ENCODE results near the gene CDH18. TPM values are rescaled to one million over a fixed set of nuclear protein-coding genes. Genes with fewer than 3 reads are reported as not detected.

Gene CDH18
- total RNA-seq, 1 experiment from 2014 or later, result not detected

DNA sequence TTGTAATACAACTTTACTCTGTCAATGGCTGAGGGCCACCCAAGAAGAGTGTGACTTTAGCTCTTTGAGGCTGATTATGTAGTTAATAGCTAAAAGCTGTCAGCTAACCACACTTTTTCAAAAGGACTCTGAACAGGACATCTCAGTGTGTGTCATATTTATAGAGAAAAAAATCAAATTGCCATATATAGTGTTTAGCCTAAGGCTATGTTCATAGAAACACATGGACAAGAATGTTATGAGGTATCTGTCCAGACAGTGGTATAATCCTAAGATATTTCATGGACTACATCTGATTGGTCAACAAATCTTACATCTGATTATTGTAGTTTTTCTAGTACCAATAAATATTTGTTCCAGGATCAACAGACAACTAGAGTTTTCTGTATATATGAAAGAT, 42.1 kb upstream of the CDH18 start:
- TF ChIP-seq JUND (IDR thresholded peaks at IDR 0.05) (no peak), ATF3 (IDR thresholded peaks at IDR 0.05) (no peak), CEBPB (IDR thresholded peaks at IDR 0.05; ENCODE audit: low read depth) (no peak), SRF (IDR thresholded peaks at IDR 0.05; ENCODE audit: low read depth) (no peak), FOSL1 (IDR thresholded peaks at IDR 0.05; ENCODE audit: low read depth) (no peak), REST (IDR thresholded peaks at IDR 0.05; ENCODE audit: low read depth) (no peak), YY1 (IDR thresholded peaks at IDR 0.05; ENCODE audit: extremely low read depth, insufficient replicate concordance, low read depth, low read length) (no peak), POLR2AphosphoS5 (IDR thresholded peaks at IDR 0.05; ENCODE audit: low read depth, low read length) (no peak), ZNF274 (IDR thresholded peaks at IDR 0.05; ENCODE audit: low read depth, low read length) (no peak), RAD21 (IDR thresholded peaks at IDR 0.05; ENCODE audit: low read depth) (no peak), EZH2 (IDR thresholded peaks at IDR 0.05) (no peak), EZH2phosphoT487 (IDR thresholded peaks at IDR 0.05; ENCODE audit: borderline replicate concordance) (no peak), EGR1 (IDR thresholded peaks at IDR 0.05; ENCODE audit: low read depth) (no peak), CBX3 (IDR thresholded peaks at IDR 0.05; ENCODE audit: low read depth) (no peak), TCF7L2 (IDR thresholded peaks at IDR 0.05; ENCODE audit: borderline replicate concordance, extremely low read depth, insufficient read depth, insufficient read length) (no peak), MAX (IDR thresholded peaks at IDR 0.05) (no peak), ZBTB33 (IDR thresholded peaks at IDR 0.05; ENCODE audit: extremely low read depth, insufficient replicate concordance, low read length) (no peak), SIN3A (IDR thresholded peaks at IDR 0.05; ENCODE audit: low read depth) (no peak)
- TF ChIP-seq, protein P1, sequence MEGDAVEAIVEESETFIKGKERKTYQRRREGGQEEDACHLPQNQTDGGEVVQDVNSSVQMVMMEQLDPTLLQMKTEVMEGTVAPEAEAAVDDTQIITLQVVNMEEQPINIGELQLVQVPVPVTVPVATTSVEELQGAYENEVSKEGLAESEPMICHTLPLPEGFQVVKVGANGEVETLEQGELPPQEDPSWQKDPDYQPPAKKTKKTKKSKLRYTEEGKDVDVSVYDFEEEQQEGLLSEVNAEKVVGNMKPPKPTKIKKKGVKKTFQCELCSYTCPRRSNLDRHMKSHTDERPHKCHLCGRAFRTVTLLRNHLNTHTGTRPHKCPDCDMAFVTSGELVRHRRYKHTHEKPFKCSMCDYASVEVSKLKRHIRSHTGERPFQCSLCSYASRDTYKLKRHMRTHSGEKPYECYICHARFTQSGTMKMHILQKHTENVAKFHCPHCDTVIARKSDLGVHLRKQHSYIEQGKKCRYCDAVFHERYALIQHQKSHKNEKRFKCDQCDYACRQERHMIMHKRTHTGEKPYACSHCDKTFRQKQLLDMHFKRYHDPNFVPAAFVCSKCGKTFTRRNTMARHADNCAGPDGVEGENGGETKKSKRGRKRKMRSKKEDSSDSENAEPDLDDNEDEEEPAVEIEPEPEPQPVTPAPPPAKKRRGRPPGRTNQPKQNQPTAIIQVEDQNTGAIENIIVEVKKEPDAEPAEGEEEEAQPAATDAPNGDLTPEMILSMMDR (IDR thresholded peaks at IDR 0.05 in 2 of 3, conservative IDR thresholded peaks at IDR 0.05 in 1 of 3; ENCODE audit: borderline replicate concordance in 1 of 3, insufficient read depth in 1 of 3, low read depth in 2 of 3, low read length in 2 of 3), result no peak
- POLR2A ChIA-PET, result no interaction called here

More for the DNA sequence above, 42.1 kb upstream of the CDH18 start:
- Histone ChIP-seq H3K36me3 (ENCODE audit: control insufficient read depth in 1 of 2, insufficient read depth in 2 of 2, low read length in 2 of 2) (no peaks in the 10 kb centered on the region), H3K9me3 (ENCODE audit: control insufficient read depth in 1 of 2, insufficient read depth in 1 of 2, low read depth in 1 of 2, low read length in 2 of 2) (peaks cover 16 to 27% of the 10 kb centered on the region in 2 experiments; a peak in 3 of 4 replicates), H3K4me2 (ENCODE audit: low read length) (no peak overlapping the region), H3K27me3 (ENCODE audit: insufficient read depth, low read length) (no peaks in the 10 kb centered on the region), H3K79me2 (ENCODE audit: insufficient read depth, low read length) (no peaks in the 10 kb centered on the region), H2AFZ (ENCODE audit: low read depth, low read length, poor library complexity, severe bottlenecking) (no peak overlapping the region), H3K4me1 (ENCODE audit: control insufficient read depth in 1 of 2, insufficient read depth in 2 of 2, low read length in 2 of 2) (no peaks in the 10 kb centered on the region), H3K9me2 (ENCODE audit: insufficient read depth) (no peaks in the 10 kb centered on the region), H4K20me1 (ENCODE audit: insufficient read depth) (no peaks in the 10 kb centered on the region), H3K9ac (ENCODE audit: low read length) (no peak overlapping the region), H3K27ac (ENCODE audit: low read depth, low read length) (no peak overlapping the region), H3K4me3 (replicated peaks in 1 of 2; ENCODE audit: low read depth in 1 of 2, low read length in 2 of 2) (no peak overlapping the region)
- no TSS peak for BruUV-seq (replicated peaks)
- RAD21 ChIA-PET (ENCODE audit: low non-redundant PET in 1 of 2, low total read pairs in 2 of 2, uncharacterized antibody in 2 of 2, unreplicated experiment in 2 of 2), result no interaction called here
- DNase-seq (ENCODE audit: low read depth, low spot score) (no peak), ATAC-seq (no peak)
- intact Hi-C loops (cut with micrococcal nuclease), result no loop called here
- CTCF ChIA-PET, result no interaction called here
